ENCODE data around the gene PLAAT3. TPM values are rescaled to one million over a fixed set of nuclear protein-coding genes. Genes with fewer than 3 reads are reported as not detected.

PLAAT3 gene
- polyA plus RNA-seq, 1 donor from 2014 or later, result not detected

DNA sequence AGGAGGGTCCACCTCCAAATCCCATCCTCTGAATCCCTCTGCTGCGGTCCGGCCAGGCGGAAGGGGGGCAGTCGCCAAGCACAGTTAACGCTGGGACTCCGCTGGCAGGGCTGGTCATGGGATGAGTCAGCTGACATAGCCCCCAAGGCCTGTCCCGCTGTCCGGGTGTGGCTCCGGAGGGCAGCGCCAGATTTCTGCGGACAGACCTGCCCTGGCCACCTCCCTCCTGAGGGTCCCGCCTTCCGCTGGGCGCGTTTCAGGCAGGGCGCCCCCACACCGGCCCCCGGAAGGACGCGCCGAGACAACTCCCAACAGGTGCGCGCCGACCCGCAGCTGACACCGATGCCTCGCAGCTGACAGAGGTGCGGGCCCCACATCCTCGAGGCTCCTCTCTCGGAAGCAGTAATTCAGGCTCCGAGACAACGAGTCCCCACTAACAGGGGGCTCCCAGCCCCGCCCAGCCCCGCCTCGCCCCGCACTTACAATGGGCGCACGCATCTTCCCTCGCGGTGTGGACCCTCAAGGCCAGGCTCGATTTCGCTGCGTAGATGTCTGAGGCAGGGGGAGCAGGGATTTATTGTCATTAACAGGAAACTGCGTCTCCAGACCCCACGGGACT is 607 bp downstream of the PLAAT3 start:
- no peak overlapping the region for H2AFZ ChIP-seq (ENCODE audit: low read depth, low read length)
- TF ChIP-seq POLR2AphosphoS5 (IDR thresholded peaks at IDR 0.05), result peak; percentile 19
- no peak for TF ChIP-seq EP300 (conservative IDR thresholded peaks at IDR 0.05; ENCODE audit: poor library complexity, severe bottlenecking)
- H3K9me2 ChIP-seq (ENCODE audit: insufficient read depth, low read length), result no peaks in the 10 kb centered on the region
- no peaks in the 10 kb centered on the region for H3K9me3 ChIP-seq (ENCODE audit: low read length)
- H3K36me3 ChIP-seq (ENCODE audit: insufficient read depth, low read length), result no peaks in the 10 kb centered on the region
- peak overlapping the region; percentile 66 for H3K4me3 ChIP-seq (ENCODE audit: low read length)
- no peaks in the 10 kb centered on the region for H3K79me2 ChIP-seq (replicated peaks; ENCODE audit: insufficient read depth, low read length)
- no peaks in the 10 kb centered on the region for H3F3A ChIP-seq (ENCODE audit: insufficient read depth, low read length, poor library complexity, severe bottlenecking)
- H3K27ac ChIP-seq (ENCODE audit: low read length), result no peak overlapping the region
- H3K4me2 ChIP-seq (ENCODE audit: low read length), result peak overlapping the region; percentile 17
- peaks cover 28% of the 10 kb centered on the region for H3K27me3 ChIP-seq (ENCODE audit: insufficient read depth, low read depth, low read length)
- H4K20me1 ChIP-seq (ENCODE audit: insufficient read depth), result no peaks in the 10 kb centered on the region
- peak overlapping the region; percentile 16 for H3K9ac ChIP-seq (ENCODE audit: low read length)

DNA sequence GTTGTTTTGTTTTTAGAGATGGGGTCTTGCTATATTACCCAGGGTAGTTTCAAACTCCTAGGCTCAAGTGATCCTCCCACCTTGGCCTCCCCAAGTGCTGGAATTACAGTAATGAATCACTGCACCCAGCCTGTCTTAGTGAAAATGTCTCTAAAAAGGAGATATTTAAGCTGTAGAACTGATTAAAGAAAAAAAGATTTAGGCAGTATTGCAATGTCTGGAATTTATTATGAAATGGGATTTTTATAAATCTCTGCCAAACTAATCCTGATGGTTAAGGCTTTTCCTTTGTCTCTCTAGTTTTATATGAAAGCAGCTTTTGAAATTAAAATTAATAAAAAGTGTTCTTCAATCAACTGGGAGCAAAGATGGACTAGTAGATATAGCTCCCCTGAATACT is 2.1 kb downstream of the PLAAT3 start:
- H3K9ac ChIP-seq (ENCODE audit: low read length), result no peak overlapping the region
- no peak overlapping the region for H3K27ac ChIP-seq (ENCODE audit: low read length)
- H3K4me3 ChIP-seq (ENCODE audit: low read length), result no peak overlapping the region
- no peak overlapping the region for H2AFZ ChIP-seq (ENCODE audit: low read depth, low read length)
- H3K9me3 ChIP-seq (ENCODE audit: low read length), result no peaks in the 10 kb centered on the region
- TF ChIP-seq, protein P1, sequence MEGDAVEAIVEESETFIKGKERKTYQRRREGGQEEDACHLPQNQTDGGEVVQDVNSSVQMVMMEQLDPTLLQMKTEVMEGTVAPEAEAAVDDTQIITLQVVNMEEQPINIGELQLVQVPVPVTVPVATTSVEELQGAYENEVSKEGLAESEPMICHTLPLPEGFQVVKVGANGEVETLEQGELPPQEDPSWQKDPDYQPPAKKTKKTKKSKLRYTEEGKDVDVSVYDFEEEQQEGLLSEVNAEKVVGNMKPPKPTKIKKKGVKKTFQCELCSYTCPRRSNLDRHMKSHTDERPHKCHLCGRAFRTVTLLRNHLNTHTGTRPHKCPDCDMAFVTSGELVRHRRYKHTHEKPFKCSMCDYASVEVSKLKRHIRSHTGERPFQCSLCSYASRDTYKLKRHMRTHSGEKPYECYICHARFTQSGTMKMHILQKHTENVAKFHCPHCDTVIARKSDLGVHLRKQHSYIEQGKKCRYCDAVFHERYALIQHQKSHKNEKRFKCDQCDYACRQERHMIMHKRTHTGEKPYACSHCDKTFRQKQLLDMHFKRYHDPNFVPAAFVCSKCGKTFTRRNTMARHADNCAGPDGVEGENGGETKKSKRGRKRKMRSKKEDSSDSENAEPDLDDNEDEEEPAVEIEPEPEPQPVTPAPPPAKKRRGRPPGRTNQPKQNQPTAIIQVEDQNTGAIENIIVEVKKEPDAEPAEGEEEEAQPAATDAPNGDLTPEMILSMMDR (IDR thresholded peaks at IDR 0.05; ENCODE audit: poor library complexity, severe bottlenecking), result no peak
- TF ChIP-seq EZH2 (IDR thresholded peaks at IDR 0.05; ENCODE audit: borderline replicate concordance, insufficient read depth, low read length, poor library complexity, severe bottlenecking) (no peak), MXI1 (conservative IDR thresholded peaks at IDR 0.05; ENCODE audit: poor library complexity, severe bottlenecking) (no peak), POLR2AphosphoS5 (IDR thresholded peaks at IDR 0.05) (no peak), TAF1 (IDR thresholded peaks at IDR 0.05; ENCODE audit: low read depth) (no peak), RAD21 (conservative IDR thresholded peaks at IDR 0.05) (no peak), EP300 (conservative IDR thresholded peaks at IDR 0.05; ENCODE audit: poor library complexity, severe bottlenecking) (no peak), SMC3 (conservative IDR thresholded peaks at IDR 0.05; ENCODE audit: poor library complexity) (no peak)
- TF ChIP-seq, protein P2, sequence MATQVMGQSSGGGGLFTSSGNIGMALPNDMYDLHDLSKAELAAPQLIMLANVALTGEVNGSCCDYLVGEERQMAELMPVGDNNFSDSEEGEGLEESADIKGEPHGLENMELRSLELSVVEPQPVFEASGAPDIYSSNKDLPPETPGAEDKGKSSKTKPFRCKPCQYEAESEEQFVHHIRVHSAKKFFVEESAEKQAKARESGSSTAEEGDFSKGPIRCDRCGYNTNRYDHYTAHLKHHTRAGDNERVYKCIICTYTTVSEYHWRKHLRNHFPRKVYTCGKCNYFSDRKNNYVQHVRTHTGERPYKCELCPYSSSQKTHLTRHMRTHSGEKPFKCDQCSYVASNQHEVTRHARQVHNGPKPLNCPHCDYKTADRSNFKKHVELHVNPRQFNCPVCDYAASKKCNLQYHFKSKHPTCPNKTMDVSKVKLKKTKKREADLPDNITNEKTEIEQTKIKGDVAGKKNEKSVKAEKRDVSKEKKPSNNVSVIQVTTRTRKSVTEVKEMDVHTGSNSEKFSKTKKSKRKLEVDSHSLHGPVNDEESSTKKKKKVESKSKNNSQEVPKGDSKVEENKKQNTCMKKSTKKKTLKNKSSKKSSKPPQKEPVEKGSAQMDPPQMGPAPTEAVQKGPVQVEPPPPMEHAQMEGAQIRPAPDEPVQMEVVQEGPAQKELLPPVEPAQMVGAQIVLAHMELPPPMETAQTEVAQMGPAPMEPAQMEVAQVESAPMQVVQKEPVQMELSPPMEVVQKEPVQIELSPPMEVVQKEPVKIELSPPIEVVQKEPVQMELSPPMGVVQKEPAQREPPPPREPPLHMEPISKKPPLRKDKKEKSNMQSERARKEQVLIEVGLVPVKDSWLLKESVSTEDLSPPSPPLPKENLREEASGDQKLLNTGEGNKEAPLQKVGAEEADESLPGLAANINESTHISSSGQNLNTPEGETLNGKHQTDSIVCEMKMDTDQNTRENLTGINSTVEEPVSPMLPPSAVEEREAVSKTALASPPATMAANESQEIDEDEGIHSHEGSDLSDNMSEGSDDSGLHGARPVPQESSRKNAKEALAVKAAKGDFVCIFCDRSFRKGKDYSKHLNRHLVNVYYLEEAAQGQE (IDR thresholded peaks at IDR 0.05; ENCODE audit: borderline replicate concordance), result no peak
- H3K4me2 ChIP-seq (ENCODE audit: low read length), result no peak overlapping the region
- H3K79me2 ChIP-seq (replicated peaks; ENCODE audit: insufficient read depth, low read length), result no peaks in the 10 kb centered on the region
- no peaks in the 10 kb centered on the region for H3F3A ChIP-seq (ENCODE audit: insufficient read depth, low read length, poor library complexity, severe bottlenecking)
- H3K36me3 ChIP-seq (ENCODE audit: insufficient read depth, low read length), result no peaks in the 10 kb centered on the region
- H4K20me1 ChIP-seq (ENCODE audit: insufficient read depth), result no peaks in the 10 kb centered on the region
- H3K9me2 ChIP-seq (ENCODE audit: insufficient read depth, low read length), result no peaks in the 10 kb centered on the region
- H3K27me3 ChIP-seq (ENCODE audit: insufficient read depth, low read depth, low read length), result peaks cover 28% of the 10 kb centered on the region

Data from neural cell (in vitro differentiated cells).